ENCODE measurements around the gene ATP5MC3.

ATP5MC3 gene

GRCh38 chr2:175143191-175143590 lies 38.3 kb downstream of the ATP5MC3 start:
- Histone ChIP-seq H4K8ac (ENCODE audit: low read depth, low read length) (no peak overlapping the region), H3K23ac (ENCODE audit: low read length) (no peak overlapping the region), H3K79me1 (ENCODE audit: low read length) (peaks cover 15% of the 10 kb centered on the region), H2BK15ac (replicated peaks; ENCODE audit: low read depth) (no peak overlapping the region), H3K56ac (ENCODE audit: low read length) (no peak overlapping the region), H3K9ac (ENCODE audit: low read length) (no peak overlapping the region), H3K27me3 (ENCODE audit: insufficient read depth, low read length, poor library complexity) (no peaks in the 10 kb centered on the region), H3K4me2 (ENCODE audit: low read length) (no peak overlapping the region), H3K18ac (ENCODE audit: low read length) (no peak overlapping the region), H2AK5ac (ENCODE audit: low read length) (no peak overlapping the region), H4K5ac (ENCODE audit: low read length) (no peak overlapping the region), H2BK120ac (ENCODE audit: low read depth, low read length) (no peak overlapping the region), H3K36me3 (ENCODE audit: control insufficient read depth, insufficient read depth, low read length) (no peaks in the 10 kb centered on the region), H3K4me3 (ENCODE audit: low read length) (no peak overlapping the region), H3K4me1 (ENCODE audit: control insufficient read depth, low read depth, low read length) (no peaks in the 10 kb centered on the region), H2BK5ac (ENCODE audit: low read length) (no peak overlapping the region), H3K4ac (ENCODE audit: low read depth, low read length) (no peak overlapping the region), H3K79me2 (ENCODE audit: control insufficient read depth, insufficient read depth, low read length) (peaks cover 27% of the 10 kb centered on the region), H3K27ac (ENCODE audit: low read depth, low read length) (no peak overlapping the region)
- whole genome bisulfite sequencing (ENCODE audit: extremely low coverage, insufficient coverage, low lambda C conversion rate): no CpG with 5 or more reads among the region's 1 CpG
- DNase-seq: no peak

GRCh38 chr2:175140332-175140731 lies 41.2 kb downstream of the ATP5MC3 start:
- Histone ChIP-seq H3K4ac (ENCODE audit: low read depth, low read length) (no peak overlapping the region), H3K27ac (ENCODE audit: low read depth, low read length) (no peak overlapping the region), H3K79me1 (ENCODE audit: low read length) (peaks cover 11% of the 10 kb centered on the region), H3K4me2 (ENCODE audit: low read length) (no peak overlapping the region), H3K36me3 (ENCODE audit: control insufficient read depth, insufficient read depth, low read length) (no peaks in the 10 kb centered on the region), H3K56ac (ENCODE audit: low read length) (no peak overlapping the region), H2BK120ac (ENCODE audit: low read depth, low read length) (no peak overlapping the region), H3K18ac (ENCODE audit: low read length) (no peak overlapping the region), H2AK5ac (ENCODE audit: low read length) (no peak overlapping the region), H3K4me1 (ENCODE audit: control insufficient read depth, low read depth, low read length) (no peaks in the 10 kb centered on the region), H4K8ac (ENCODE audit: low read depth, low read length) (no peak overlapping the region), H3K23ac (ENCODE audit: low read length) (no peak overlapping the region), H3K9ac (ENCODE audit: low read length) (no peak overlapping the region), H3K79me2 (ENCODE audit: control insufficient read depth, insufficient read depth, low read length) (peaks cover 23% of the 10 kb centered on the region), H2BK15ac (replicated peaks; ENCODE audit: low read depth) (no peak overlapping the region), H3K4me3 (ENCODE audit: low read length) (no peak overlapping the region), H4K5ac (ENCODE audit: low read length) (no peak overlapping the region), H3K27me3 (ENCODE audit: insufficient read depth, low read length, poor library complexity) (no peaks in the 10 kb centered on the region), H2BK5ac (ENCODE audit: low read length) (no peak overlapping the region)
- no CpG with 5 or more reads among the region's 2 CpGs for WGBS (ENCODE audit: extremely low coverage, insufficient coverage, low lambda C conversion rate)
- DNase-seq: no peak

GRCh38 chr2:175137793-175138192 lies 43.7 kb downstream of the ATP5MC3 start:
- no peak overlapping the region for H4K8ac ChIP-seq (ENCODE audit: low read depth, low read length)
- no peaks in the 10 kb centered on the region for H3K36me3 ChIP-seq (ENCODE audit: control insufficient read depth, insufficient read depth, low read length)
- no peak overlapping the region for H3K4me2 ChIP-seq (ENCODE audit: low read length)
- H3K23ac ChIP-seq (ENCODE audit: low read length): no peak overlapping the region
- no peak overlapping the region for H3K56ac ChIP-seq (ENCODE audit: low read length)
- no peak overlapping the region for H2BK120ac ChIP-seq (ENCODE audit: low read depth, low read length)
- no peak for DNase-seq
- H2BK15ac ChIP-seq (replicated peaks; ENCODE audit: low read depth): no peak overlapping the region
- no peak overlapping the region for H3K18ac ChIP-seq (ENCODE audit: low read length)
- no CpG with 5 or more reads among the region's 2 CpGs for WGBS (ENCODE audit: extremely low coverage, insufficient coverage, low lambda C conversion rate)
- H3K4ac ChIP-seq (ENCODE audit: low read depth, low read length): no peak overlapping the region
- H3K27me3 ChIP-seq (ENCODE audit: insufficient read depth, low read length, poor library complexity): no peaks in the 10 kb centered on the region
- no peak overlapping the region for H2BK5ac ChIP-seq (ENCODE audit: low read length)
- peaks cover 13% of the 10 kb centered on the region for H3K79me2 ChIP-seq (ENCODE audit: control insufficient read depth, insufficient read depth, low read length)
- no peak overlapping the region for H3K9ac ChIP-seq (ENCODE audit: low read length)
- no peak overlapping the region for H4K5ac ChIP-seq (ENCODE audit: low read length)
- H3K4me3 ChIP-seq (ENCODE audit: low read length): no peak overlapping the region
- H3K79me1 ChIP-seq (ENCODE audit: low read length): peaks cover 4% of the 10 kb centered on the region
- no peaks in the 10 kb centered on the region for H3K4me1 ChIP-seq (ENCODE audit: control insufficient read depth, low read depth, low read length)
- no peak overlapping the region for H2AK5ac ChIP-seq (ENCODE audit: low read length)
- no peak overlapping the region for H3K27ac ChIP-seq (ENCODE audit: low read depth, low read length)

GRCh38 chr2:175136334-175137215 lies 44.9 kb downstream of the ATP5MC3 start:
- H3K4me3 ChIP-seq (ENCODE audit: low read length): no peak overlapping the region
- no peak overlapping the region for H2AK5ac ChIP-seq (ENCODE audit: low read length)
- no peak overlapping the region for H3K56ac ChIP-seq (ENCODE audit: low read length)
- peaks cover 4% of the 10 kb centered on the region for H3K79me1 ChIP-seq (ENCODE audit: low read length)
- H2BK120ac ChIP-seq (ENCODE audit: low read depth, low read length): no peak overlapping the region
- H3K4ac ChIP-seq (ENCODE audit: low read depth, low read length): no peak overlapping the region
- no peak for DNase-seq
- no peak overlapping the region for H2BK15ac ChIP-seq (replicated peaks; ENCODE audit: low read depth)
- no peaks in the 10 kb centered on the region for H3K27me3 ChIP-seq (ENCODE audit: insufficient read depth, low read length, poor library complexity)
- no peaks in the 10 kb centered on the region for H3K36me3 ChIP-seq (ENCODE audit: control insufficient read depth, insufficient read depth, low read length)
- no peaks in the 10 kb centered on the region for H3K4me1 ChIP-seq (ENCODE audit: control insufficient read depth, low read depth, low read length)
- H4K8ac ChIP-seq (ENCODE audit: low read depth, low read length): no peak overlapping the region
- no peak overlapping the region for H3K23ac ChIP-seq (ENCODE audit: low read length)
- H2BK5ac ChIP-seq (ENCODE audit: low read length): no peak overlapping the region
- no peak overlapping the region for H4K5ac ChIP-seq (ENCODE audit: low read length)
- H3K4me2 ChIP-seq (ENCODE audit: low read length): no peak overlapping the region
- peaks cover 12% of the 10 kb centered on the region for H3K79me2 ChIP-seq (ENCODE audit: control insufficient read depth, insufficient read depth, low read length)
- no peak overlapping the region for H3K27ac ChIP-seq (ENCODE audit: low read depth, low read length)
- no peak overlapping the region for H3K9ac ChIP-seq (ENCODE audit: low read length)
- no peak overlapping the region for H3K18ac ChIP-seq (ENCODE audit: low read length)

- Histone ChIP-seq H3K79me2 (ENCODE audit: control insufficient read depth, insufficient read depth, low read length) (peaks cover 9% of the 10 kb centered on the region), H4K5ac (ENCODE audit: low read length) (no peak overlapping the region), H3K4me3 (ENCODE audit: low read length) (no peak overlapping the region), H3K4ac (ENCODE audit: low read depth, low read length) (no peak overlapping the region), H3K9ac (ENCODE audit: low read length) (no peak overlapping the region), H2BK5ac (ENCODE audit: low read length) (no peak overlapping the region), H3K27ac (ENCODE audit: low read depth, low read length) (no peak overlapping the region), H3K27me3 (ENCODE audit: insufficient read depth, low read length, poor library complexity) (no peaks in the 10 kb centered on the region), H3K23ac (ENCODE audit: low read length) (no peak overlapping the region), H3K18ac (ENCODE audit: low read length) (no peak overlapping the region), H4K8ac (ENCODE audit: low read depth, low read length) (no peak overlapping the region), H3K56ac (ENCODE audit: low read length) (no peak overlapping the region), H2BK15ac (replicated peaks; ENCODE audit: low read depth) (no peak overlapping the region), H3K36me3 (ENCODE audit: control insufficient read depth, insufficient read depth, low read length) (no peaks in the 10 kb centered on the region), H3K4me1 (ENCODE audit: control insufficient read depth, low read depth, low read length) (peaks cover 2% of the 10 kb centered on the region), H2BK120ac (ENCODE audit: low read depth, low read length) (no peak overlapping the region), H3K79me1 (ENCODE audit: low read length) (peaks cover 2% of the 10 kb centered on the region), H3K4me2 (ENCODE audit: low read length) (no peak overlapping the region), H2AK5ac (ENCODE audit: low read length) (no peak overlapping the region)
- DNase-seq: no peak
- WGBS (ENCODE audit: extremely low coverage, insufficient coverage, low lambda C conversion rate): no CpG with 5 or more reads among the region's 2 CpGs
Observed at GRCh38 chr2:175135862-175136261, 45.6 kb downstream of the ATP5MC3 start.

- Histone ChIP-seq H3K4ac (ENCODE audit: low read depth, low read length) (no peak overlapping the region), H2BK120ac (ENCODE audit: low read depth, low read length) (no peak overlapping the region), H3K79me2 (ENCODE audit: control insufficient read depth, insufficient read depth, low read length) (peaks cover 7% of the 10 kb centered on the region), H3K36me3 (ENCODE audit: control insufficient read depth, insufficient read depth, low read length) (no peaks in the 10 kb centered on the region), H3K27me3 (ENCODE audit: insufficient read depth, low read length, poor library complexity) (no peaks in the 10 kb centered on the region), H2AK5ac (ENCODE audit: low read length) (no peak overlapping the region), H3K9ac (ENCODE audit: low read length) (no peak overlapping the region), H3K4me1 (ENCODE audit: control insufficient read depth, low read depth, low read length) (peaks cover 2% of the 10 kb centered on the region), H3K27ac (ENCODE audit: low read depth, low read length) (no peak overlapping the region), H3K79me1 (ENCODE audit: low read length) (peaks cover 2% of the 10 kb centered on the region), H4K5ac (ENCODE audit: low read length) (no peak overlapping the region), H4K8ac (ENCODE audit: low read depth, low read length) (no peak overlapping the region), H3K4me3 (ENCODE audit: low read length) (no peak overlapping the region), H3K23ac (ENCODE audit: low read length) (no peak overlapping the region), H2BK5ac (ENCODE audit: low read length) (no peak overlapping the region), H2BK15ac (replicated peaks; ENCODE audit: low read depth) (no peak overlapping the region), H3K4me2 (ENCODE audit: low read length) (no peak overlapping the region), H3K18ac (ENCODE audit: low read length) (no peak overlapping the region), H3K56ac (ENCODE audit: low read length) (no peak overlapping the region)
- WGBS (ENCODE audit: extremely low coverage, insufficient coverage, low lambda C conversion rate): no CpG with 5 or more reads among the region's 3 CpGs
- no peak for DNase-seq
Observed at GRCh38 chr2:175135177-175135576, 46.3 kb downstream of the ATP5MC3 start.
